GM18517 (cell line): ENCODE measurements around the gene EPB41L3.

ENCODE experiments used
- ATAC-seq: cut with Tn5 transposase; IDR thresholded peaks from one replicate; pipeline ENCODE4 v1.9.1; 2021; ENCODE audit warnings: mild to moderate bottlenecking, moderate library complexity; ENCODE audit not compliant: unreplicated experiment

Gene EPB41L3

DNA sequence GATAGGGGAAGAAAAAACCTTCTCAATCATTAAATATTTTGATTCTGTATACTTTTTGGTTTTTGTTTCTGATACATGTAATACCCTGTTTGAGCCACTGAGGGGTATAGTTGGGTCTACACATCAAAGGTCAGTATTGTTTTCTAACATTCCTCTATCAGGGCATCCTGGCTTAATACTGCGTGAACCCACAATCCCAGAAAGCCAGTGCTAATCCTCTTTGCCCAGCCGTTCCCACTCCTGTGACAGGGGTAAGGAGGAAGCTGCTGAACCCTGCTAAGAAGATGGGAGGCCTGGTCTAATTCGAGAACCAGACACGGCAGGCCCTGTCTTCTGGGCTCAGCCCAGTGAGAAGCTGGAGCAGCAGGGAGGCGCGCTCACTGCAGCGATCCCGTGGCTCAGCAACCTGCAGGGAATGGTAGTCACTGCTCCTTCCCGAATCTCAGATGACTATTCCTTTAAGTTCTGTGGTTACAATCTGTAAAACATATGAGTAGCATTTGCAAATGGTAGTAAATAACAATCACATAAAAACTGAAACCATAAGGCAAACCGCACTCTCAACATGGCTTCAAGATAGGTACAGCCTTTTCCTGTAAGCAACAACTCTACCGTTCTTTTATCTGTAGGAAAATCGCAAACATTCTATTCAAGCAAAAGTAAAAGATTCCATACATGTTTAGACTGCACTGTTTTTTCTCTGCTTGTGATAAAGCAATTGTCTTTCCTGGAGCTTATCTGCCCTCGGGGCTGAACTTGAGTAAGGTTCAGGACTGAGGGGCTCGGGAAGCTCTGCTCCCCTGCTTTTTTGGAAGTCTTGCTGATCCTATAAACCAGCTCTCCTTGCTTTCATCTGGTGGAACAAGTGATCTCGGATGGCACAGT, 87.0 kb downstream of the EPB41L3 start:
- ATAC-seq, result peak; percentile 82

DNA sequence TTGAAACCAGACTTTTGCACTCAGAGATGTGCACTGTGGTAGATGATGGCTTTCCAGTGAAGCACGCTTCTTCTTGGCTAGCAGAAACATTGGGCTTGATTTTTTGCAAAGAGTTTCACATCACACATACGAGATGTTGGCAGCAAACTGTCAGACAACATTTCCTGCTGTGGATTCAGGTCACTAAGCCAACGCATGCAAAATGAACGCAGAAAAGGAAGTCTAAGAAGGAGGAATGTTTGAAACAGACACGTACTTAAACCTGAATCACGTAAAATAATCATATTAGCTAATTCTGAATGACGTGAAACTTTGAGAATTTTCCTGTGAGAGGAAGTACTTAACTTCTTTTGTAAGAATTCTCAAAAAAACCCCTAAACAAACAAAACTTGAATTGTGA, 88.1 kb downstream of the EPB41L3 start:
- ATAC-seq, result no peak

DNA sequence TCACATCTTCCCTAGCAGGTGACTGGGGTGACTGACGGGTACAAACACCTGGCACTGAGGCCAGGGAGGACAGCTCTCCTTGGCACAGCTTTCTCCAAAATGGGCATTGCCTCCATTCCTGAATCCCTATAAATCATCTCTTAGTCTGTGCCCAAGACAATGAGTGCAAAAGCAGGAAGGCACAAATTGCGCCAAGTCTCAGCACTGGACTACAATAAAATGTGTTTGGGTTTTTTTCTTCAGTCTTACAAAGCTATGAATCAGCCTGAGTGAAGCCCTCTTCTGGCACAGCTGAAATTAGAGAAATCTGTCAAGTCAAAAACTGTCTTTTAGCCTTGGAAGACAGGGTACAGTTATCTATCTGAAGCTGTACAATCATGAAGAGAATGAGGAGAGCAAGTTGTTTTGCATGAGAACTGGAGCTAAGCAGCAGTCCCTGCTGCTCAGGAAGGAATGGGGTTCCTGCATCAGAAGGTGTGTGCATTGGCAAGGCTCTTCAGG, 90.8 kb downstream of the EPB41L3 start:
- ATAC-seq, result no peak

DNA sequence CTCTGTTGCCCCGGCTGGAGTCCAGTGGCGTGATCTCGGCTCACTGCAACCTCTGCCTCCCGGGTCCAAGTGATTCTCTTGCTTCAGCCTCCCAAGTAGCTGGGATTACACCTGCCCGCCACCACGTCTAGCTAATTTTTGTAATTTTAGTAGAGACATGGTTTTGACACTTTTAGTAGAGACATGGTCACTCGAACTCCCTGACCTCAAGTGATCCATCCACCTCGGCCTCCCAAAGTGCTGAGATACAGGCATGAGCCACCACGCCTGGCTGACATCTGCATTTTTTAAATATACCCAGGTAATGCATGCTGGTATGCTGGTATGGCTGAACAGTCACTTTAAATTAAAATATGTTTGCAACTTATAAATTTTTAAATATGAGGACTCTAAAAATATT, 91.9 kb downstream of the EPB41L3 start:
- ATAC-seq, result no peak

DNA sequence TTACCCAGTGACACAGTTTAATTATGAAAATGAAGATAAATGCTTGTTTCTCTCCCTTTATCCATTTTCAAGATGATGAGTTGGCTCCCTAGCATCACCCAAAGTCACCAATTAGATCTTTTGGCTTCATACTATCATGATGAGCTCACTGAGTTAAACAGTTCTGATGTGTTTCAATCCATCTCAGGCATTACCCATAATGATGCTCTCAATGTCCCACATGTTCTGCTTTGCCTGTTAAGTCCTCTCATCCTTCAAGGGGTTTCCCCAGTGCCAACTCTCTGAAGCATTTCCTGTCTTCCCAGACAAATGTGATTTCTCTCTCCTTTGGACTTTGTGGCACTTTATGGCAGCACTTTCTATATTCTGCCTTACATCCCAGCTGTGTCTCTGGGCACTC, 92.6 kb downstream of the EPB41L3 start:
- no peak for ATAC-seq

DNA sequence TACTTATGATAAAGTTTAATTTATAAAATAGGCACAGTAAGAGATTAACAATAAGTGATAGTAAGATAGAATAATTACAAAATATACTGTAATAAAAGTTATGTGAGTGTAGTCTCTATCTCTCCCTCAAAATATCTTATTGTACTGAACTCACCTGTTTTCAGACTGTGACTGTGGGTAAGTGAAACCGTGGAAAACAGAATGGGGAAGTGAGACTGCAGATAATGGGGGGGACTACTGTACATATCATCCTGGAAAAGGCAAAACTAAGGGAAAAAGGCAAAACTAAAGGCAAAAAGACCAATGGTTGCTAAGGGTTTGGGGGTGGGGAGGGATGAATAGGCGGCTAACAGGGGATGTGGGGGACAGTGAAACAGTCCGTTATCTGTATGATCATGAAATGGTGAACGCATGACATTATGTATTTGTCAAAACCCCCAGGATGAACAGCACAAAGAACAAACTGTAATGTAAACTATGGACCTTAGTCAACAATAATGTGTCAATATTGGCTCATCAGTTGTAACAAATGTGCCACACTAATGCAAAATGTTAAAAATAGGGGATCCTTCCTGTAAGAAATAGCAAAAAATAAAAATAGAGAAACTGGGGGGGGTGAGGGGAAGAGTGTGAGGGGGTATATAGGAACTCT, 93.8 kb downstream of the EPB41L3 start:
- no peak for ATAC-seq

DNA sequence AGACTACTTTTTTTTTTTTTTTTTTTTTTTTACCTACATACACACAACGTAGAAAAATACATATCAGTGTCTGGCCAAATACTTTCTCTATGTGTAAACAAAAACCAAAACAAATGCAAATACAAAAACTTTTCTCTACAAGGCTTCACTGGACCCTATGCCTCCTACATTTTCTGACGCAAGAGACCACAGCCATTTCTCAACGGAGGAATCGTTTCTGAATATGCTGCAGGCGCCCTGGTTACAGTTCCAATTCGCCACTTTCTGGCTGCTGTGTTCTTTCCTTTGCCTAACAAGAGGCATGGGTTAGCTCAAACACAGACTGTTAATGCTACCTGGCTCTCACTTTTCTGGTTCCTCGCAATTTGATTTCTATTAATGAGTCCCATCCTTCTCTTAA, 96.4 kb downstream of the EPB41L3 start:
- no peak for ATAC-seq

DNA sequence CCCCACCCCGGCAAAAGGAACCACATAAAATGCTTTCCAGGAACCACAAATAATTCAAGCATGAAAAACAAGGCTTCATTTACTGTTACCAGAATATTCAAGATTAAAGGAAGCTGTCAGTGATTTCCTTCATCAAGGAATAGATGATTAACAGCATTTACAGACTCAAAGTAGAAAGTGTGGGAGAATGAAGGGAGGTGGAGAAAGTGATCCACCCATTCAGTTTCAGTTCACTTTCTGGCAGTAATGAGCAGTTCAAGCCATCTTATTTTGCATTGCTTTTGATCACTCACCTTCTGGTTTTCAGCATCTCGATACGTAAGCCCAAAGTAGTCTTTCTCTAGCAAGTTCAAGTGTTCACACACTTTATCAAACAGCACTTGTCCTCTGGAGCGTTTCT, 99.0 kb downstream of the EPB41L3 start:
- ATAC-seq, result no peak

DNA sequence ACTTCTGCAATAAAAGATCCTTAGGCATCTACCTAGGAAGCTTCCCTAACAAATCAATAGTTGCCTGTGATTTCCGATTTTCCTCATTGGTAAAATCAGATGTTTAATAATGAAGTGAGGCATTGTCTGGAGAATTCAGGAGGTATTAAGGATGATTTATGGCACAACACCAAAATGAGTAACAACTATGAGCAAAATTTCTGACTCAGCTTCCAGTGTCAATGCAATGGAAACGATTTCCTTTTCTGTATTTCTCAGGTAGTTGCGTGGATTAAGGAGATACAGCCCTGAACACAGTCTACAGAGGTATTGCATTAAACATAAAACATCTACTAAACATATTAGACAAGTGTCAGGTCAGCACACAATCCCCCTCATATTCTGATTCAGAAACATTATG, 99.5 kb downstream of the EPB41L3 start:
- no peak for ATAC-seq

DNA sequence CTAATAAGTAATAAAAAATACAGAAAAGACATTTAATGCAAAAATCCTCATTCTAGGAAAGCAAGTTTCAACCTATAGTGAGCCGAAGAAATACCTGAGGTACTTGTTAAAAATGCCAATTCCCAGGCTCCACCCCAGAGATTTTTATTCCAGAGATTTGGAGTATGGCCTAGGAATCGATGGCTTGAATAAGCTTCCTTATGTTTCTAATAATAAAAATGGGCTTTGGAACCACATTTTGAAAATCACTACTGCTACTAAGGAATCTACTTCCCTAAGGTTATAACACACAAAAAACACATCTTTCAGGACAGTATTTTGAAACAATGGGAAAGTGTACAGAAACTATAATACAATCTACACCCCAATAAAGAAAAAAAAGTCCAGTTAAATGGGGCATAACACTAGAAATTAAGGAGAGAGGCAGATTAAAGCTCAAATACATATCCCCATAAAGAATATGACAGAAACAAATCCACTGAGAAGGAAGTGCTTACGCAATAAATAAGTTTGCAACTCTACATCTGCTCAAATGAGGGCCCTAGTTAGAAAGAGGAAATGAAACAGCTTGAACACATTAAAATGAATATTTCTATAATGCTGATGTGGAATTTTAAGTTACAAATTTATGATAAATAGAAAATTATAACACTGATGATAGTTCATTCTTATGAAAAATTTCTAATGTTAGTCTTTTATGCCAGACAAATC, 103.7 kb downstream of the EPB41L3 start:
- no peak for ATAC-seq

DNA sequence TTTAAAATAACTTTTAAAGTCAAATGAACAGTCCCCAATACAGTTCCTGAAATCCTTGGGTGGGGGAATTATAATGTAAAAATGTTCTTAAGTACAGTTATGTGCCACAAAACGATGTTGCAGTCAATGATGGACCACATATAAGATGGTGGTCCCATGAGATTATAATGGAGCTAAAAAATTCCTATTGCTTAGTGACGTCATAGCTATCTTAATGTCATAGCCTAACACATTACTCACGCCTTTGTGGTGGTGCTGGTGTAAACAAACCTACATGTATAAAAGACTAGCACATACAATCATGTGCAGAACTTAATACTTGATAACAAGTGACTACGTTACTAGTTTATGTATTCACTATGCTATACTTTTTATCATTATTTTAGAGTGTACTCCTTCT, 109.4 kb downstream of the EPB41L3 start:
- no peak for ATAC-seq

DNA sequence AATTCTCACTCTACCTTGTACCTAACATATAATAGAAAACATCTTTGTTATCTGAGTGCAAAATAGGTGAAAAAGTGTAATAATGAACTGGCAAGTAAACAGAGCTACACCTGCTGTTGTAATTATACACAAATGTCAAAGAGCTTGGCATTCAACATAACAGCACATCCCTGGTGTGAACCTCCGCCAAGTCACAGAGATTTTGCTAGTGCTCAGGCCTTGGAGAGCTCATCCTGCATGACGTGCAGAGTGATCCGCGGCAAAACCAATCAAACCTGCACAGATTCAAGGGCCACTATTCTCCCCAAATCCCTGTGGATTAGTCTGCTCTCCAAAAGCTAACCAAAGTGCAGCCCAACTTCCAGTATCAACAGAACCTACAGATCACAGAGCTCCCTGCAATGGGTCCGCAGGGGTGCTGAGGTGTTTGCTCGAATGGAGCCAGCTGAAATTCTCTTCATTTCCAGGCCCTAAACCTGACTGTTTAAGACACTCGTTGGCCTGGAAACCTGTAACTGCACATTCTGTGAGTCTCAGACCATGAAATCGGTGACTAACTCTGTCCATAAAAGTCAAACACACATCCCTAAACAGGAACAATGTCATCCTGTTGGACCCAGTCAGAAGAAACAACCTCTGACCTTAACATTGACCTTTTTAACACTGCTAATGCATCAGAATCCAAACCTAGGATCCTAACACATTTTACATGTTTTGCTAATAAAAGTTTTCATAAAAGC, 111.8 kb downstream of the EPB41L3 start:
- ATAC-seq, result no peak

DNA sequence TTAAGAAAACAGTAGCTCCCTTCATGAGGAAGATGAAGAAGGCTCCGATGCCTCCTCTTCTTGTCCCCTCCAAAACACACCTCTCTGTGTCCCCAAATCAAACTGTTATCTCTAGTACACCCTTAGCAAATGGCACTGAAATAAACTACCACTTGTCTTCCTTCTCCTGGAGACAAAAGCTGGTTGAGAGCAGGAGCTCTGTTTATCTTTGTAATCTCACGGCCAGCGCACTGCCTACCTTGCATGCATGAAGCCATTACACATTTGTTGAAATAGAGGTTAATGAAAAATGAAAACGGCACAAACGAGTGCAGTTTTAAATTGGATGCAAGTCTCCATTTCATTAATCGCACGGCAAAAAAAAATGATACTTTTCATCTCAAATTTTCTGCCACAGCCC, 113.7 kb downstream of the EPB41L3 start:
- no peak for ATAC-seq

DNA sequence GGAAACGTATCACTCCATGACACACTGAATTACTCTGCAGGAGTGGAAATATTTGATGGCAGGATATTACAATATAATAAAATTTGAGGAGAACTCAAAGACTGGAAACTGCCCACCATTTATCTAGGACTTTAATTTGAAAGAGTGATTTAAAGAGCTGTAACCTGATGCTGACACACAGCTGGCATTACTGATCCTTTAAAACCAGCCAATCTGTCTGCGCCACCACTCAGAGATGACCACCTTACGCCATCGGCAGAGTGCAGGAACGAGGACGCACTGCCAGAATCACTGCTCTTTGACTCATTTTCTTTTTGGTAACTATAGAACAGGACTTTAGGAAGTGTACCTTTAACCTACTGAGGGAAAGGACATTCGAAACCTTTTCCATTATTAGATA, 114.1 kb downstream of the EPB41L3 start:
- ATAC-seq, result no peak

DNA sequence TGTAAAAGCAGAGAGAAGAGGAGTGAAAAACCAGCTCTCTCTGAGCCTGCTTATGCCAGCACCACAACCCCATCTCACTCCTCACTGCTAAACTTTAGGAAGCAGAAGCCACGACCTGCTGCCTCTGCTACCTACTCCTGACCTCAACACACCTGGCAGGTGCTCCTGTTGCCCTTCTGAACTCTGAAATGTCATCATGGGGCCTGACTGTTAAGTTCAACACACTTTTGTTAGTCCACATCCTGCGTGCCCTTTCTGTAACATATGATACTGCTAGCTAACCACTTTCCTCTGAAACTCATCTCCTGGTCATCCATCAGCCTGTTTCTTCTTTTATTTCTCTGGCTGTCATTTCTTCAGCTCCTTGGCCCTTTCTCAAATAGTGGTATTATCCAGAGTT, 118.1 kb downstream of the EPB41L3 start:
- ATAC-seq, result no peak

DNA sequence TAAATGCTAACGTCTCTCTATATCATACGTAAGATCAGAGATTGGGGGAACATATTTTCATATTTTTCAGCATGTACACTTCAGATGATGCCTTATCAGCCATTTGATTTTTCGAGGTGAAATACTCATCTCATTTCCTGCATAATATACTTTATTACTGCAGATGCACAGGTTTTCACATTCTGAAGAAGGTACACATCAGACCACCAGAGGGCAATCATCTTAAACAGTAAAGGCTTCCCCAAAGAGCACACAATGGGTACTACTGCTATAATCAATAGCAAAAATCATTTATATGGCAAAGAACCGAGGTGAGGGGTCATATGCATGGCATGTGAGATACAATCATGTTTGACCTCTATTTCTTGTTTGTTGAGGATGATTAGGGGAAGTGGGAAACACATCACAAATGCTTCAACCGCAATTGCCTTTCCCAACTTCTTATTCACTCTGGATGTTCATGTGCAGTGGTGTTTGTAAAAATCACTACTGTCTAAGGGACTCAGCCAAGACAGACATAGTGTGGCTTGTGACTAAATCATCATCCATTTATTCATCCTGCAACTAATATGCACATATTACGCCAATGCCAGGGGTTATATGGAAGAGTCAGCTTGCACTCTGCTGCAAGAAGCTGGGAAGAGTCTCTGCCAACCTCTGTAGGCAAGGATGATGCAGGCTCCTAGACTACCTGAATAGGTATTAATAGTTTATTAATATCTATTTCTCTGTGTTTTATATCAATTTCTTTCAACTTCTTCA, 118.7 kb downstream of the EPB41L3 start:
- ATAC-seq, result peak; percentile 64

DNA sequence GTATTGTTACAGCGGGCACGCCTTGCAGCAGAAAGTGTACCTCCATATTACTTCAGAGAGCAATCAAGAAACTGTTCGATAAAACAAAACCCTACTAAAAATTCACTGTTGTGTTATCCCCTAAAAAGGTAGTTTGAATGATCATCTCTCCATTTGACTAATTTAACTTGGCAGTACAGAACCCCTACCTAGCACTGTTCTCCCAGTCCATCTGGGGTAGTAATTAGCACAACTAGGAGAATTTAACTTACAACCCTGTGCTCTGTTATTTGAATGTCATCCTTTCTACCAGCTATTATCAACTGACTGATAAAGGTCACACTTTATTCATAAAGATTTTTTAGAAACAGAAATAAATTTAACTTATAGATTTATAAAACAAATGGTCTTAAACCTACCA, 121.2 kb downstream of the EPB41L3 start:
- no peak for ATAC-seq

DNA sequence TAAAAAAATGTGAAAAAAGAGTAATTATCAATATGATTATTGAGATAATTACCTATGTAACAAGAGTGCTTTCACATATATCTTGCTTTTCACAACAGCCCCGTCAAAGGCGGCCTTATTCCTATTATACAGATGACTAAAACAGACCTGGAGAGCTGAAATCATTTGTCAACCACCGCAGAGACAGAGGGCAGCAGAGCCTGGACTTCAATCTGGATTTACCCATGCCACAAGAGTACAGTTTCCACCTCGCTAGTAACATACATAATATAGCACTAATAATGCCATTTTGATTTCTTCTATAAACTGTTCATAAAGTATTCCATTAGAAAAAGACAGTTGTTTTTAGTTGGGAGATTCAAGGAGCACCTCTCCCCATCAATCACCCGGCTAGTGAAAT, 121.8 kb downstream of the EPB41L3 start:
- ATAC-seq, result no peak

DNA sequence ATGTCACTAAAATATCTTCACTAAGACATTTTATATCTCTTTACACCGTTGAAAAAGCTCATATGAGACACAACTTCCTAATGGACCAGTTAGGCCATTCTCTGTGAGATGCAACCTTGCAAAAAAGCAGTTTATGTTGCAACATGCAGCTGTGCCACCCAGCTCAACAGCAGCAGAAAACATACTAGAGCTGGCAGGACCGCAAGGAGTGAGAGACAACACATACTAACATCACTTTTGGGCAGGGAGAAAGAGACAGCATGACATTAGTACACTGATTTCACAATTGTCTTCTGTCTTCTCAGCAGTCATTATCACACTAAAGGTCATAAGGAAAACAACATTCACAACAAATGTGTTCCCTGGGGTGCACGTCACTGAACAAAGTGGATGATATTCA, 122.9 kb downstream of the EPB41L3 start:
- no peak for ATAC-seq

DNA sequence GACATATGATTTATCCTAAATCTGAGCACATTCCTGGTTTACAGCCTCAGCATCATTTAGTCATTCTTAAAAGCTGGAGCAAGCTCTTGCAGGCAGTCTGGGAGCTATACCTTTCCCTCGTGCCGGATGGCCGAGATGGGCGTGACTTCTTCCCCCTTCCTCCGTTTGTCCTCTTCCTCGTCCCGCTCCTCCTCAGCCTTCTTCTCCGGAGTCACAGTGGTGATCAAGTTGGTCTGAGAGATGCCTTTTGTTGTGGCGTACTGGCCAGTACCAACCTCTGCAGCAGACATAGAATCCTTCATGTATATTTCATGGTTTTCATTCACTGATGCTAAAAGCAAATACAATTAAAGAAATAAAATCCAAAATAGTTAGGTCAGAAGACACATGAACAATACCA, 124.2 kb downstream of the EPB41L3 start:
- ATAC-seq, result no peak
